ENCODE measurements around the gene NOXA1.
"Not testable (repeated sequence)": the region's sequence is repeated elsewhere in the genome, so short reads cannot be mapped to it uniquely, and the experiment has no call there.

The NOXA1 gene

DNA sequence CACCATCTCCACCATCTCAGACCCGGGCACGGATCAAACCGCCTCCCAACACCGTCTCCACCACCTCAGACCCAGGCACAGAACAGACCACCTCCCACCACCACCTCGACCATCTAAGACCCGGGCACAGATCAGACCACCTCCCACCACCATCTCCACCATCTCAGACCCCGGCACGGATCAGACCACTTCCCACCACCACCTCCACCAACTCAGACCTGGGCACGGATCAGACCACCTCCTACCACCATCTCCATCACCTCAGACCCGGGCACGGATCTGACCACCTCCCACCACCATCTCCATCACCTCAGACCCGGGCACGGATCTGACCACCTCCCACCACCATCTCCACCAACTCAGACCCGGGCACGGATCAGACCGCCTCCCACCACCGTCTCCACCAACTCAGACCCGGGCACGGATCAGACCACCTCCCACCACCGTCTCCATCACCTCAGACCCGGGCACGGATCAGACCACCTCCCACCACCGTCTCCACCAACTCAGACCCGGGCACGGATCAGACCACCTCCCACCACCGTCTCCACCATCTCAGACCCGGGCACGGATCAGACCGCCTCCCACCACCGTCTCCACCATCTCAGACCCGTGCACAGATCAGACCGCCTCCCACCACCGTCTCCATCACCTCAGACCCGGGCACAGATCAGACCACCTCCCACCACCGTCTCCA, 43.3 kb downstream of the NOXA1 start:
- not testable (repeated sequence) for DNase-seq

DNA sequence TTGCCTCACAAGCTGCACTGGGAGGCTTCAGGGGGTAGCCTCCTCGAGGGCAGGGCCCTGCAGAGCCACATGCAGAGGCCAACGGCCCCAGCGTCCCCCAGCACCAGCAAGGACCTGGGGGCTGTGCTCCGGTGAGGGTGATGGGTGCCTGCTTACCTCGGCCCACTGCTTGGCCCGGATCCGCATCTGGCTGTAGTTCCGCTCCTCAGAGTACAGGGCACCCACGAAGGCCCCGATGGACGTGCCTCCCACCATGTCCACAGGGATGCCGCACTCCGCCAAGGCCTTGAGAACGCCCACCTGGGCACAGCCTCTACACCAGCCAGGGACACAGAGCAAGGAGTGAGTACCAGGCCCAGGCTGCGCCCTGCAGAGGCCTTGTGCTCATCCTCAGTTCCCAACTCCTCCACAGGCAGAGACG, 44.0 kb downstream of the NOXA1 start:
- DNase-seq = no peak

DNA sequence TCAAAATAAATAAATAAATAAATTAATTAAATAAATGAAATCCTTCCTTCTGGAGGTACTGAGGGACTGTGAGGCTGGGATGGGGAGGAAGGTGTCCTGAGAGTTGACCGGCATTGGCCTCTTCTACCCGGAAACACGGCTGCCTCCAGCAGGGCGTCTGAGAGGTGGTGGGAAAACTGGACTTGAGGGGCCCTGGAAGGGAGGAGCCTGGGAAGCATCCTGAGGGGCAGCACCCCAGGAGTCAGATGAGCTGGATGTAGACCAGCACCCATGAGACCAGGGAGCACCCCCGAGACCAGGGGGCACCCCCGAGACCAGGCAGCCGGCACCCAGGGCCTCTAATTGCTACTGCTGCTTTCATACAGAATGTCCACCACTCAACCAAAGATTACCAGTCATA, 44.7 kb downstream of the NOXA1 start:
- DNase-seq = no peak

DNA sequence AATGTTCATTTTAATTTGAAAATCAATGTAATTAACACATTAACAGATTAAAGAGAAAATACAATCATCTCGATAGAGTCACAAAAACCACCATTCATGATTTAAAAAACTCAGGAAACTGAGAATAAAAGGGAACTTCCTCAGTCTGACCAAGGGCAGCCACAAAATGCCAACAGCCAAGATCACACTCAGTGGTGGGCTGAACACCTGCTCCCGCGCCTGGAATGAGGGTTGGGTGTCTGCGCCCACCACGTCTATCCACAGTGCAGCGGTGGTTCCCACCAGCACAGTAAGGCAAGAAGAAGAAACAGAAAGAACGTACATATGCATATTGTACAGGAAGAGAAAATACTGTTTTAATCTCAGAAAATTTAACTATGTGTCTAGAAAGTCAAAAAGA, 47.6 kb downstream of the NOXA1 start:
- DNase-seq = no peak

DNA sequence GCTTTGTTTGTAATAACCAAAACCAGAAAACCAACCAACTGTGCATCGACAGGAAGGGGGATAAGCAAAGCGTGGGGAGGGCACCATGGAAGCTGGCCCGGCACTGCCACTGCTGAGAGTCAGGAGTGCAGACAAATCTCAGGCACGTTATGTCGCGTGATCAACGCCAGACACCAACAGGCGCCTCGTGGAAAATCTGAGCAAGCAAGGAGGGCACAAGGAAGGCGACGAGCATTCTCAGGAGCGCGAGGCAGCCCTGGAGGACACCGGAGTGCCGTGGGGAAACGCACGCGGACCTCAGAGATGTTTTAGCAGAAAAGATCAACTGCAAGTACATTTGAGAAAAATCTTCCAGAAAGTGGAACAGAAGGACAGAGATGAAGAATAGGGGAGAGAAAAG, 51.1 kb downstream of the NOXA1 start:
- no peak for DNase-seq

DNA sequence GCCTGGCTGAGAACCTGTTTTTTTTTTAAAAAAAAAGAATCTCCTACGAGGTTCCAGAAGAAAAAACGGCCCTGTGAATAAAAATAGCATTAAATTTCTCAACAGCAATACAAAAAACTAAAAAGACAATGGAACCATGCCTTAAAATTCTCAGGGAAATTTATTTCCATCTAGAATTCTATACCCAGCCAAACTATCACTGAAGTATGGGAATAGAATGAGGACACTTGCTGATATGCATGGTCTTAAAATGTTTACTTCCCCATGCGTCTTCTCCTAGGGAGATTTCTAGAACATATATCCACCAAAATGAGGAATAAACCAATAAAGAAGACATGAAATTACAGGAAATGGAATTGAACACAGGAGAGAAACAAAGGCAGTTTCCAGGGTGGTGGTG, 52.5 kb downstream of the NOXA1 start:
- DNase-seq = no peak

DNA sequence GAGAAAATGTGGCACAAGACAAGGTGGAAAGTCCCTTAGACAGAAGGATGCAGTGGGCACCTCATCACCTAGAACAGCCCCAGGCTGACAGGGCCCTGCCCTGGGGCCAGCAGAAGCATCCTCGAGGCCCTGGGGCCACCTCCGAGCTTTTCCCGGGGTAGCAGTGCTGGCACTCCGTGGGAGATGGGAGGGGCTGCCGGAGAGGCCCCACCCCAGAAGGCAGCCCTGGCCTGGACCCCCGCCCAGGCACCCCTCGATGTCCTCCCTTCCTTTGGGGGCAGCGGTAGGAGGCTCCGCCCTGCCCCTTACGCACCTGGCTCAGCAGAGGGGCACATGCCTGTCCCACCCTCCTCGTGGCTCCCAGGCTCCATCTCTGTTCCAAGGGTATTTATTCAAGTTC, 53.7 kb downstream of the NOXA1 start:
- no peak for DNase-seq

DNA sequence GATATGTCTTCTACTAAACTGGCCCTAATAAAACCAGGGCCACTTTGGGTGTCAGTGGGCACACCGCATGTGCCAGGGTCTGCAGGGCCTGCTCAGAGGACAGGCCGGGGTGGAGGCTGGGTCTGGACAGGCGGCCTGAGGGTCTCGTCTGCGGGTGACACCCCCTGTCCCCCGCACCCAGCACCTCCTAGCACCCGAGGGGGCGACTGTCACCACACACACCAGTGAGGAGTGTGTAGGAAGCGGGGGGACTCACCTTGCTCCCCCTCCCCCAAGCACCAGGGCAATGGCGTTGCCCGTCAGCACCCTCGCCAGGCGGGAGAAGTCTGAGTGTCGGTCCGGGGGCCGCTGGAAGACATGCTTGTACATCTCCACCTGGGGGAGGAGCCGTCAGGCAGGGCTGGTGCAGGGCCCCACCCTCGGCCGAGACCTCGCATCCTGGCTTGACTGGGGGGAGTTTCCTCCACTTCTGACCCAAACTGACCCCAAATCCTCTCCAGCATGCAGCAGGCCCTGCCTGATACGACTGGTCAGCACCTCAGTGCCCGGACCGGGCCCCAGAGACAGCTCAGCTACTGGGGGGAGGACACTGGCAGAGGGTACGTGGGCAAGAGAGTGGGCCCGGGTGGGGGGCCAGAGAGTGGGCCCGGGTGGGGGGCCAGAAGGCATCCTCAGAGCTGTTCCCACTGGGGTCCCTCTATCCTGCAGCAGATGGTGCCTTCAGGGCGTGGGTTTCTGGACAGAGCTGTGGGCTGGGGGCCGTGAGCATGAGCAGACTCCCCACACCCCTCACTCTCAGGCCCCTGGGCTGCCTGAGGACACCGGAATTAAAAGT, 54.8 kb downstream of the NOXA1 start:
- DNase-seq = no peak

- no peak for DNase-seq
Measured at GRCh38 chr9:137478613-137478961, 55.4 kb downstream of the NOXA1 start.

DNA sequence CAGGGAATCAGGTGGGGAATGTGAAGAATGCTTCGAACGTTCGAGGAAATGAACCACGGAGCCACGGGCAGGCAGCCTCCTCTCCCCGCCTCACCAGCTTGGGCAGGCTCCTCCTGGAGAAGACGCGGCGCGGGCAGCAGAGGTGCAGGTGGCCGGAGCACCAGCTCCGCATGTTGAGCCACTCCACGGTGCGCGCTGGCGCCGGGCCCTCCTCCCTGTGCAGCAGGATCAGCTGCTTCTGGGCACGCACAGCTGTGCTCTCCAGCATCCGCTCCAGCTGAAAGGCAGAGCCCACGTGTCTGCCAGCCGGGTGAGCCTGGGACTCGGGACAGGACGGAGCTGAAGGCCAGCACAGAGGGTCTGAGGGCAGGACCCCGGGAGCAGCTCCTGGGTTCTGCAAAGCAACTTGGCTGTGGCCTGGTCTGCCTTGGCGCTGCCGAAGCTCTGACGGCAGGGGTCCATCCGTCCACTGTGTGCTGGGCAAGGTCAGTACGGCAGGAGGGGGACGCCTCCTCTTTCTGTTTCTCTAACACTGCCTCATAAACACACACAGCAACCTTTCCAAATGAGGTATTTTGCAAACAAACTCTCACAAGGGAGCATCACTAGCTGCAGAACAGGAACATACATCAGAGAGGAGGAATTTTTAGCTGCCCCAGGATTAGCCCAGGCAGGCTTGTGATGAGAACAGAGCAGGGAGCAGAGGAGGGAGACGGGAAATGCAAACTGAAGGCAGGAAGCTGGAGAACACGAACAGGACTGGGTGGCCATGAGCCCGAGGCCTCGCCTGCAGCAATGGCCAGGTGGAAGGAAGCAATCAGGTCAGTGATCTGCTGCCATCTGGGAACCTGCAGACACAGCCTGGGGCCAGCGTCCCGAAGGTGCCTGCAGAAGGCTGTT, 56.0 kb downstream of the NOXA1 start:
- DNase-seq = no peak

GRCh38 chr9:137479892-137480685, 56.9 kb downstream of the NOXA1 start:
- no peak for DNase-seq

DNA sequence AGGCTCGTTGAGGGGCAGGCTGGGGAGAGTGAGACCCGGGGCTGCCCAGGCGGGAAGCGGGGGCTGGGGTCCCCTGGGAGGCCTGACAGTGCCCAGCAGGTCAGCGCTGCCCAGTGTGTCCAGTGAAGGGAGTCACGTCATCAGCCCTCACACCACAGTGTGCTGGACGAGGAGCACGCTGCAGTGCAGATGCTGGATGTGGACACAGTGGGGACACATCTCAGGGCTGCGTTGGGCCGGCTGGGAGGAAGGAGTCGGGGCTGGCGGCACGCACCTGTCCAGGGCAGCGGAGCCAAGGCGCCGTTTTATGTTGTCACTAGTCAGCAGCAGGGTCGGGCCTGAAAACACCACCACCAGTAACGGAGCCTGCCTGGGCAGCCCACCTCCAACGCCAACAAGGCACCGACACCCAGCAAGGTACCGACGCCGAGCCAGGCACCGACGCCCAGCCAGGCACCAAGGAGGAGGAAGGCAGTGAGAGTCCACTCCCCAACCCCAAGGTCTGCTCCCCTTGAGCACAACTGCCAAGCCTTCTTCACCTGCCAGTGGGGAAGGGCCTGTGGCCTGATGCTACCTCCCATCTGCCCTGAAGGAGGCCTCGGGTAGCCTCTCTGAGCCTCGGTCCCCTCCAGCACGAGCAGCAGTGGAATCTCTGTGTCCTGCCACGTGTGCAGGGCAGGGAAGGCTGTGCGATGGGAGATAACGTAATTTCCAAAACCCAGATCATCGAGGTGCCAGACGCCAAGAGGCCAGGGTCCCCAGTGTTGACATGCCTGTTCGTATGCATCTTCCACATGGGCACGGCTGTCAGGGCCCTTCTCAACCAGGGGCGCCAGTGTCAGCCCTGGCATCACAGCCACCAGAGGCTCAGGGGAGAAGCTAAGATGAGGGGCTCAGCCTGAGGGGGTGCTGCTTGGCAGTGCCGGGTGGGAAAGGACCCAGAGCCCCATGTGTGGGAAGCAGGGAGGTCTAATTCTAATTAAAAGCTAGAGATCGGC, 57.8 kb downstream of the NOXA1 start:
- DNase-seq = no peak

GRCh38 chr9:137482094-137482781, 59.0 kb downstream of the NOXA1 start:
- DNase-seq = no peak

All from NCI-H82 (cell line).